Esophagus squamous epithelium (tissue), 5 donors: ENCODE measurements around the gene ITSN1. TPM values are rescaled to one million over a fixed set of nuclear protein-coding genes. Genes with fewer than 3 reads are reported as not detected.

Experiments
- DNase-seq: peaks from one replicate; lab custom pipeline; 2025; lab: John Stamatoyannopoulos, UW
- H3K27ac ChIP-seq, 4 donors: fragments of 200-600 bp; sonication (generic); one replicate each; pipeline ENCODE4 v1.5.1; 2016 to 2019; ENCODE audit warnings: mild to moderate bottlenecking in 1 of 4
- H3K27me3 ChIP-seq, 4 donors: fragments of 200-600 bp; sonication (generic); 1 replicate in 3 of 4; 2 replicates in 1 of 4; pipeline versions ENCODE4 v1.5.1 to v1.6.0; 2017 to 2021; ENCODE audit warnings: antibody characterized with exemption in 1 of 4
- H3K36me3 ChIP-seq, 3 donors: fragments of 200-600 bp; sonication (generic); one replicate each; pipeline ENCODE4 v1.5.1; 2016 to 2019
- H3K4me1 ChIP-seq, 3 donors: fragments of 200-600 bp; sonication (generic); one replicate each; pipeline ENCODE4 v1.5.1; 2017 to 2019
- H3K4me3 ChIP-seq, 4 donors: fragments of 200-600 bp; sonication (generic); 1 replicate in 3 of 4; 2 replicates in 1 of 4; pipeline ENCODE4 v1.5.1; 2016 to 2019; ENCODE audit warnings: mild to moderate bottlenecking in 2 of 4, moderate library complexity in 1 of 4
- H3K9me3 ChIP-seq, 3 donors: fragments of 200-600 bp; sonication (generic); one replicate each; pipeline ENCODE4 v1.5.1; 2016 to 2019
- CTCF ChIP-seq, 6 experiments: fragments of 450-650 bp in 4 of 6; fragments of 200-600 bp in 2 of 6; sonication (generic) in 2 of 6; IDR thresholded peaks; one replicate each; pipeline ENCODE4 v1.5.1; 2016 to 2019; ENCODE audit warnings: antibody characterized with exemption in 6 of 6, mild to moderate bottlenecking in 4 of 6, moderate library complexity in 4 of 6
- POLR2A ChIP-seq, 4 donors: fragments of 450-650 bp; IDR thresholded peaks; one replicate each; pipeline ENCODE4 v1.6.1; 2017; ENCODE audit warnings: antibody characterized with exemption in 4 of 4, mild to moderate bottlenecking in 4 of 4, moderate library complexity in 3 of 4
- WGBS, 2 donors: methylation state at CpG; one replicate each; pipeline ENCODE4 v1.1.5; 2018; 5-methylcytosine and 5-hydroxymethylcytosine counted together
- intact Hi-C: fragments of 100-400 bp; cut with DNase I; formaldehyde crosslinking; loops from one replicate; pipeline ENCODE4 v1.15.0; 2022
- total RNA-seq, 4 donors: library from RNA; depleted of rRNA; stranded (reverse); fragments of >200 nt; gene quantifications; one replicate each; pipeline ENCODE4 v1.1.0, GENCODE V29; 2016
- donor health status: DM: yes; HTN: yes; CAD: no.

Gene ITSN1
- total RNA-seq, 4 donors from 2014 or later: 9.5 to 27.1 (median 11.6) TPM

- WGBS, 2 donors: 45 to 64% methylated on average over 7 of the region's 7 CpGs
- Histone ChIP-seq H3K27me3 (peaks cover 0 to 30% (median 0%) of the 10 kb centered on the region in 4 donors), H3K36me3 (no peaks in the 10 kb centered on the region), H3K4me1 (peaks cover 0 to 25% (median 12%) of the 10 kb centered on the region in 3 donors), H3K4me3 (no peak overlapping the region), H3K27ac (peak overlapping the region in 2 of 4 donors; percentile 14 to 54), H3K9me3 (no peaks in the 10 kb centered on the region)
- TF ChIP-seq CTCF (IDR thresholded peaks at IDR 0.05): no peak
- TF ChIP-seq POLR2A (IDR thresholded peaks at IDR 0.05): no peak
- intact Hi-C loops: no loop called here
- no peak for DNase-seq
Measured at GRCh38 chr21:33885172-33885514, 242.8 kb downstream of the ITSN1 start.

GRCh38 chr21:33886321-33886720 is 244.0 kb downstream of the ITSN1 start:
- Histone ChIP-seq H3K9me3 (no peaks in the 10 kb centered on the region), H3K36me3 (no peaks in the 10 kb centered on the region), H3K4me1 (peaks cover 0 to 25% (median 12%) of the 10 kb centered on the region in 3 donors), H3K27me3 (peaks cover 0 to 30% (median 0%) of the 10 kb centered on the region in 4 donors), H3K4me3 (no peak overlapping the region), H3K27ac (no peak overlapping the region)
- intact Hi-C loops: no loop called here
- TF ChIP-seq POLR2A (IDR thresholded peaks at IDR 0.05): no peak
- TF ChIP-seq CTCF (IDR thresholded peaks at IDR 0.05): no peak
- 33 to 59% methylated on average over 6 to 11 of the region's 11 CpGs for WGBS, 2 donors
- no peak for DNase-seq

- TF ChIP-seq CTCF (IDR thresholded peaks at IDR 0.05) (no peak), POLR2A (IDR thresholded peaks at IDR 0.05) (no peak)
- peaks cover 0 to 12% (median 0%) of the 10 kb centered on the region in 4 donors for H3K27me3 ChIP-seq
- intact Hi-C loops: no loop called here
- DNase-seq: no peak
- peaks cover 5 to 16% (median 10%) of the 10 kb centered on the region in 3 donors for H3K4me1 ChIP-seq
- H3K4me3 ChIP-seq: no peak overlapping the region
- WGBS, 2 donors: 89 to 91% methylated on average over 5 of the region's 5 CpGs
- no peaks in the 10 kb centered on the region for H3K9me3 ChIP-seq
- no peaks in the 10 kb centered on the region for H3K36me3 ChIP-seq
- H3K27ac ChIP-seq: no peak overlapping the region
Measured at GRCh38 chr21:33890187-33890586, 247.9 kb downstream of the ITSN1 start.

- H3K9me3 ChIP-seq: no peaks in the 10 kb centered on the region
- WGBS, 2 donors: 78 to 87% methylated on average over 6 to 7 of the region's 8 CpGs
- TF ChIP-seq CTCF (IDR thresholded peaks at IDR 0.05) (no peak), POLR2A (IDR thresholded peaks at IDR 0.05) (no peak)
- H3K4me1 ChIP-seq: peaks cover 5 to 15% (median 11%) of the 10 kb centered on the region in 3 donors
- H3K27me3 ChIP-seq: no peaks in the 10 kb centered on the region
- no peaks in the 10 kb centered on the region for H3K36me3 ChIP-seq
- H3K4me3 ChIP-seq: no peak overlapping the region
- no peak overlapping the region for H3K27ac ChIP-seq
- DNase-seq: no peak
- intact Hi-C loops: no loop called here
Measured at GRCh38 chr21:33892853-33893252, 250.6 kb downstream of the ITSN1 start.

GRCh38 chr21:33893917-33894316 is 251.6 kb downstream of the ITSN1 start:
- Histone ChIP-seq H3K4me1 (peaks cover 5 to 15% (median 11%) of the 10 kb centered on the region in 3 donors), H3K27ac (no peak overlapping the region), H3K36me3 (no peaks in the 10 kb centered on the region), H3K4me3 (no peak overlapping the region), H3K9me3 (no peaks in the 10 kb centered on the region), H3K27me3 (no peaks in the 10 kb centered on the region)
- no peak for TF ChIP-seq CTCF (IDR thresholded peaks at IDR 0.05)
- TF ChIP-seq POLR2A (IDR thresholded peaks at IDR 0.05): no peak
- intact Hi-C loops: no loop called here
- DNase-seq: no peak
- 92 to 98% methylated on average over 4 of the region's 4 CpGs for WGBS, 2 donors
